HEK293 (cell line): Measurements from ENCODE around the gene FERMT3.
A peak's percentile ranks its signal among the peaks of the same experiment; 100 is the strongest.

ENCODE experiments used
- CTCF ChIA-PET: fragments of 350-600 bp; formaldehyde crosslinking; extraction: SDS; loops from one replicate; lab custom pipeline; 2021; ENCODE audit warnings: antibody characterized with exemption; lab: Yijun Ruan, JAX
- POLR2A ChIA-PET: fragments of 300-600 bp; formaldehyde crosslinking; extraction: SDS; loops from one replicate; lab custom pipeline; 2020; ENCODE audit warnings: antibody characterized with exemption, inconsistent platforms; lab: Yijun Ruan, JAX
- H3K27ac ChIP-seq: fragments of 200-500 bp; sonication (Bioruptor generic); 2 replicates; pipeline ENCODE4 v1.5.1; 2014; ENCODE audit warnings: low read depth, low read length, control low read depth, inconsistent platforms; ENCODE audit errors: extremely low read depth
- H3K36me3 ChIP-seq, 2 experiments: fragments of 200-500 bp in 1 of 2; sonication (Bioruptor generic) in 1 of 2; 1 replicate in 1 of 2; 2 replicates in 1 of 2; pipeline ENCODE4 v1.5.1; 2014 to 2017; ENCODE audit warnings: inconsistent platforms in 2 of 2, low read length in 2 of 2; ENCODE audit not compliant: control insufficient read depth in 2 of 2, insufficient read depth in 1 of 2
- H3K4me1 ChIP-seq: fragments of 200-500 bp; sonication (Bioruptor generic); 2 replicates; pipeline ENCODE4 v1.5.1; 2014; ENCODE audit warnings: mild to moderate bottlenecking, low read length, inconsistent platforms; ENCODE audit not compliant: control insufficient read depth, insufficient read depth
- H3K4me3 ChIP-seq: 2 replicates; pipeline ENCODE4 v1.5.1; 2011; ENCODE audit warnings: low read depth, mild to moderate bottlenecking, control low read depth, low read length, moderate library complexity
- H3K9me3 ChIP-seq: fragments of 200-500 bp; sonication (Bioruptor generic); 2 replicates; pipeline ENCODE4 v1.5.1; 2014; ENCODE audit warnings: low read depth, low read length, inconsistent platforms; ENCODE audit not compliant: control insufficient read depth, insufficient read depth
- EGR2 ChIP-seq: fragments of 450-650 bp; formaldehyde crosslinking; IDR thresholded peaks from 2 replicates; pipeline ENCODE4 v1.5.1; 2016; ENCODE audit warnings: low read depth, missing biosample characterization, missing genetic modification characterization
- KLF1 ChIP-seq: fragments of 450-650 bp; formaldehyde crosslinking; IDR thresholded peaks from 2 replicates; pipeline ENCODE4 v1.5.1; 2016; ENCODE audit warnings: missing biosample characterization, missing genetic modification characterization
- RBAK ChIP-seq: fragments of 450-650 bp; formaldehyde crosslinking; IDR thresholded peaks from 2 replicates; pipeline ENCODE4 v1.5.1; 2016; ENCODE audit warnings: missing biosample characterization, missing genetic modification characterization
- TCF7L2 ChIP-seq: IDR thresholded peaks from 2 replicates; pipeline ENCODE4 v1.6.1; 2011; ENCODE audit warnings: low read depth, mild to moderate bottlenecking, inconsistent platforms, low read length, moderate library complexity, borderline replicate concordance
- ZFP3 ChIP-seq: fragments of 450-650 bp; formaldehyde crosslinking; IDR thresholded peaks from 2 replicates; pipeline ENCODE4 v1.5.1; 2016; ENCODE audit warnings: low read depth, missing biosample characterization, missing genetic modification characterization
- ZIC2 ChIP-seq: fragments of 450-650 bp; formaldehyde crosslinking; IDR thresholded peaks from 2 replicates; pipeline ENCODE4 v1.5.1; 2016; ENCODE audit warnings: missing biosample characterization, missing genetic modification characterization
- ZNF112 ChIP-seq: fragments of 450-650 bp; formaldehyde crosslinking; IDR thresholded peaks from 2 replicates; pipeline ENCODE4 v1.5.0; 2017; ENCODE audit warnings: missing biosample characterization, missing genetic modification characterization
- ZNF202 ChIP-seq: fragments of 450-650 bp; formaldehyde crosslinking; IDR thresholded peaks from 2 replicates; pipeline ENCODE4 v1.5.1; 2016; ENCODE audit warnings: missing biosample characterization, missing genetic modification characterization, borderline replicate concordance
- ZNF223 ChIP-seq: fragments of 450-650 bp; formaldehyde crosslinking; IDR thresholded peaks from 2 replicates; pipeline ENCODE4 v1.5.1; 2016; ENCODE audit warnings: missing biosample characterization, missing genetic modification characterization
- ZNF280D ChIP-seq: fragments of 450-650 bp; formaldehyde crosslinking; IDR thresholded peaks from 2 replicates; pipeline ENCODE4 v1.5.1; 2016; ENCODE audit warnings: missing biosample characterization, missing genetic modification characterization
- ZNF394 ChIP-seq: fragments of 450-650 bp; formaldehyde crosslinking; IDR thresholded peaks from 2 replicates; pipeline ENCODE4 v1.5.1; 2016; ENCODE audit warnings: missing biosample characterization, missing genetic modification characterization, mild to moderate bottlenecking, moderate library complexity, borderline replicate concordance
- ZNF513 ChIP-seq: fragments of 450-650 bp; IDR thresholded peaks from 2 replicates; pipeline ENCODE4 v1.5.1; 2018; ENCODE audit warnings: missing biosample characterization, missing genetic modification characterization
- ZNF521 ChIP-seq: fragments of 450-650 bp; formaldehyde crosslinking; IDR thresholded peaks from 2 replicates; pipeline ENCODE4 v1.5.1; 2017; ENCODE audit warnings: missing biosample characterization, mild to moderate bottlenecking, missing genetic modification characterization
- ZNF560 ChIP-seq: fragments of 450-650 bp; formaldehyde crosslinking; IDR thresholded peaks from 2 replicates; pipeline ENCODE4 v1.5.1; 2017; ENCODE audit warnings: missing biosample characterization, missing genetic modification characterization, borderline replicate concordance
- ZNF610 ChIP-seq: fragments of 450-650 bp; formaldehyde crosslinking; IDR thresholded peaks from 2 replicates; pipeline ENCODE4 v1.5.1; 2016; ENCODE audit warnings: missing biosample characterization, missing genetic modification characterization, borderline replicate concordance
- ZNF626 ChIP-seq: fragments of 450-650 bp; sonication (Bioruptor Pico); formaldehyde crosslinking; IDR thresholded peaks from 2 replicates; pipeline ENCODE4 v1.5.1; 2018; ENCODE audit warnings: missing biosample characterization, missing genetic modification characterization, inconsistent platforms
- ZNF664 ChIP-seq: fragments of 450-650 bp; formaldehyde crosslinking; IDR thresholded peaks from 2 replicates; pipeline ENCODE4 v1.5.1; 2016; ENCODE audit warnings: missing biosample characterization, missing genetic modification characterization
- TF ChIP-seq, protein P1 (sequence below): sonication (generic); formaldehyde crosslinking; IDR thresholded peaks from 2 replicates; pipeline ENCODE4 v1.8.1; 2022; ENCODE audit warnings: mild to moderate bottlenecking, moderate library complexity, missing genetic modification reagents
- TF ChIP-seq, protein P2 (sequence below): fragments of 450-650 bp; formaldehyde crosslinking; IDR thresholded peaks from 2 replicates; pipeline ENCODE4 v1.5.1; 2016; ENCODE audit warnings: missing biosample characterization, missing genetic modification characterization

FERMT3 gene

GRCh38 chr11:64220798-64221197 is 14.3 kb downstream of the FERMT3 start (continued):
- no peak for TF ChIP-seq RBAK
- TF ChIP-seq ZNF223 (tag by site-specific recombination) = no peak
- no peak for TF ChIP-seq ZNF202 (tag by site-specific recombination)
- TF ChIP-seq ZFP3 (tag by site-specific recombination) = no peak
- TF ChIP-seq, protein P1, sequence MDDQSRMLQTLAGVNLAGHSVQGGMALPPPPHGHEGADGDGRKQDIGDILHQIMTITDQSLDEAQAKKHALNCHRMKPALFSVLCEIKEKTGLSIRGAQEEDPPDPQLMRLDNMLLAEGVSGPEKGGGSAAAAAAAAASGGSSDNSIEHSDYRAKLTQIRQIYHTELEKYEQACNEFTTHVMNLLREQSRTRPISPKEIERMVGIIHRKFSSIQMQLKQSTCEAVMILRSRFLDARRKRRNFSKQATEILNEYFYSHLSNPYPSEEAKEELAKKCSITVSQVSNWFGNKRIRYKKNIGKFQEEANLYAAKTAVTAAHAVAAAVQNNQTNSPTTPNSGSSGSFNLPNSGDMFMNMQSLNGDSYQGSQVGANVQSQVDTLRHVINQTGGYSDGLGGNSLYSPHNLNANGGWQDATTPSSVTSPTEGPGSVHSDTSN (CRISPR knock-in tag) = no peak
- TF ChIP-seq ZNF521 (tag by site-specific recombination) = no peak
- no peak for TF ChIP-seq ZIC2

DNA sequence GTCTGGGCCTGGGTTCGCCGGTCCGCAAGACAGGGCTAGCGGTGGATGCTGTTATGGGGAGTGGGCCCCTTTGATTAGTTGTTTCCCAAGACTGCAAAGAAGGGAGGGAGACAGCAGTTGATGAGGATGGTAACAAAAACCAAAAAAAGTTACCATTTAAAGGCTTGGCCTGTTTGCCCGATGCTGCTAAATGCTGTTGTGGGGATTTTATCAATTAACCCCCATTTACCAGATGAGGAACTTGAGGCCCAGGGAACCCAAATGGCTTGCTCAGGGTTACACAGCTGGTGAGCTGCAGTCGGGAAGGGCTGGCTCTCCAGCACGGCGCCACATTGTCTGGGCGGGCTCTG is 16.1 kb downstream of the FERMT3 start:
- ChIA-PET POLR2A (interaction anchor here (1.0 to 2.1 kb wide), 4 partner anchors 12 to 37 kb away, joined by 4 to 7 read pairs (median 6); partner anchors contain the start of gene STIP1), CTCF (interaction anchor here (0.6 to 1.7 kb wide), 2 partner anchors 18 to 24 kb away, joined by 3 to 4 read pairs; no protein-coding TSS in a partner anchor)
- TF ChIP-seq ZNF513 (tag by site-specific recombination) (no peak), ZNF664 (tag by site-specific recombination) (no peak), ZNF610 (tag by site-specific recombination) (no peak), ZNF394 (no peak), ZNF626 (tag by site-specific recombination) (no peak), ZNF280D (tag by site-specific recombination) (no peak), ZNF223 (tag by site-specific recombination) (no peak)
- H3K4me1 ChIP-seq = peaks cover 3% of the 10 kb centered on the region; the same call in 1 of the 2 replicates
- H3K9me3 ChIP-seq = no peaks in the 10 kb centered on the region
- no peak overlapping the region for H3K27ac ChIP-seq
- H3K4me3 ChIP-seq = no peak overlapping the region
- peaks cover 0 to 26% of the 10 kb centered on the region in 2 experiments; a peak in 1 of 3 replicates for H3K36me3 ChIP-seq

DNA sequence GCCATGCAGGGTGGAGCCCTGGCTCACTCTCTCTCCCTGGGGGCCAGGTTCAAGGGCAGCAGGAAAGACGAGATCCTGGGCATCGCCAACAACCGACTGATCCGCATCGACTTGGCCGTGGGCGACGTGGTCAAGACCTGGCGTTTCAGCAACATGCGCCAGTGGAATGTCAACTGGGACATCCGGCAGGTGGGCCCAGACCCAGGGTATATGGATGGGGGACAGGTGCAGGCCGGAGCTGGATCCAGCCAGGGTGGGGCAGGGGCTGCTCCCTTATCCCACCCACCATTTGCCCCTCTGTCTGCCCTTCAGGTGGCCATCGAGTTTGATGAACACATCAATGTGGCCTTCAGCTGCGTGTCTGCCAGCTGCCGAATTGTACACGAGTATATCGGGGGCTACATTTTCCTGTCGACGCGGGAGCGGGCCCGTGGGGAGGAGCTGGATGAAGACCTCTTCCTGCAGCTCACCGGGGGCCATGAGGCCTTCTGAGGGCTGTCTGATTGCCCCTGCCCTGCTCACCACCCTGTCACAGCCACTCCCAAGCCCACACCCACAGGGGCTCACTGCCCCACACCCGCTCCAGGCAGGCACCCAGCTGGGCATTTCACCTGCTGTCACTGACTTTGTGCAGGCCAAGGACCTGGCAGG is 16.6 kb downstream of the FERMT3 start:
- POLR2A ChIA-PET = interaction anchor here (0.5 to 2.1 kb wide), 6 partner anchors 9 to 39 kb away, joined by 3 to 7 read pairs (median 4); partner anchors contain the start of gene STIP1
- Histone ChIP-seq H3K9me3 (no peaks in the 10 kb centered on the region), H3K36me3 (peaks cover 0 to 26% of the 10 kb centered on the region in 2 experiments; a peak in 1 of 3 replicates), H3K4me3 (no peak overlapping the region), H3K27ac (no peak overlapping the region), H3K4me1 (peaks cover 3% of the 10 kb centered on the region; the same call in 1 of the 2 replicates)
- CTCF ChIA-PET = interaction anchor here (0.6 to 1.7 kb wide), 2 partner anchors 19 to 25 kb away, joined by 3 to 4 read pairs; no protein-coding TSS in a partner anchor
- TF ChIP-seq ZNF560 = no peak
- no peak for TF ChIP-seq ZNF112
- TF ChIP-seq, protein P2, sequence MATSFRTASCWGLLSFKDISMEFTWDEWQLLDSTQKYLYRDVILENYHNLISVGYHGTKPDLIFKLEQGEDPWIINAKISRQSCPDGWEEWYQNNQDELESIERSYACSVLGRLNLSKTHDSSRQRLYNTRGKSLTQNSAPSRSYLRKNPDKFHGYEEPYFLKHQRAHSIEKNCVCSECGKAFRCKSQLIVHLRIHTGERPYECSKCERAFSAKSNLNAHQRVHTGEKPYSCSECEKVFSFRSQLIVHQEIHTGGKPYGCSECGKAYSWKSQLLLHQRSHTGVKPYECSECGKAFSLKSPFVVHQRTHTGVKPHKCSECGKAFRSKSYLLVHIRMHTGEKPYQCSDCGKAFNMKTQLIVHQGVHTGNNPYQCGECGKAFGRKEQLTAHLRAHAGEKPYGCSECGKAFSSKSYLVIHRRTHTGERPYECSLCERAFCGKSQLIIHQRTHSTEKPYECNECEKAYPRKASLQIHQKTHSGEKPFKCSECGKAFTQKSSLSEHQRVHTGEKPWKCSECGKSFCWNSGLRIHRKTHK (tag by site-specific recombination) = no peak
- TF ChIP-seq KLF1 (tag by site-specific recombination) = peak; percentile 81
- no peak for TF ChIP-seq TCF7L2
- TF ChIP-seq EGR2 (tag by site-specific recombination) = no peak
